ENCODE results near the gene CELF5.

- no peak for TF ChIP-seq TEAD4 (IDR thresholded peaks at IDR 0.05)
- TF ChIP-seq TCF12 (IDR thresholded peaks at IDR 0.05; ENCODE audit: low read depth) = no peak
- no peak for TF ChIP-seq YY1 (IDR thresholded peaks at IDR 0.05; ENCODE audit: low read depth)
Measured at GRCh38 chr19:3325451-3325850, 101.0 kb downstream of the CELF5 start.

Measured in Ishikawa (cell line).